Liver (tissue), 9 donors: Measurements from ENCODE around the gene LGALS14. TPM values are rescaled to one million over a fixed set of nuclear protein-coding genes. Genes with fewer than 3 reads are reported as not detected.

Source experiments
- DNase-seq: peaks from one replicate; pipeline ENCODE4 v3.0.0-alpha.2; 2017; ENCODE audit warnings: low spot score
- H3K27ac ChIP-seq, 2 donors: one replicate each; pipeline ENCODE4 v1.7.0; 2013; ENCODE audit warnings: inconsistent platforms in 2 of 2, low read length in 2 of 2, control low read depth in 1 of 2, low read depth in 1 of 2, mild to moderate bottlenecking in 1 of 2
- H3K27me3 ChIP-seq, 4 donors: one replicate each; pipeline versions ENCODE4 v1.6.1 to v1.7.0; 2013; ENCODE audit warnings: low read length in 3 of 4, inconsistent platforms in 1 of 4, mild to moderate bottlenecking in 1 of 4, moderate library complexity in 1 of 4; ENCODE audit not compliant: control insufficient read depth in 4 of 4, insufficient read depth in 4 of 4
- H3K36me3 ChIP-seq, 4 donors: one replicate each; pipeline versions ENCODE4 v1.6.1 to v1.7.0; 2013; ENCODE audit warnings: low read length in 3 of 4, mild to moderate bottlenecking in 3 of 4, low read depth in 1 of 4, moderate library complexity in 1 of 4; ENCODE audit not compliant: control insufficient read depth in 4 of 4, insufficient read depth in 3 of 4
- H3K4me1 ChIP-seq, 4 donors: one replicate each; pipeline versions ENCODE4 v1.6.1 to v1.7.0; 2013; ENCODE audit warnings: low read length in 3 of 4, mild to moderate bottlenecking in 3 of 4, moderate library complexity in 1 of 4; ENCODE audit not compliant: control insufficient read depth in 4 of 4, insufficient read depth in 4 of 4
- H3K4me3 ChIP-seq, 3 donors: one replicate each; pipeline versions ENCODE4 v1.6.1 to v1.7.0; 2013; ENCODE audit warnings: low read length in 3 of 3, control low read depth in 1 of 3, low read depth in 1 of 3, mild to moderate bottlenecking in 1 of 3
- H3K9ac ChIP-seq, 2 donors: one replicate each; pipeline ENCODE4 v1.7.0; 2013; ENCODE audit warnings: low read length in 2 of 2, mild to moderate bottlenecking in 2 of 2, moderate library complexity in 2 of 2, control low read depth in 1 of 2, low read depth in 1 of 2
- H3K9me3 ChIP-seq, 4 donors: one replicate each; pipeline versions ENCODE4 v1.6.1 to v1.7.0; 2013; ENCODE audit warnings: low read length in 3 of 4; ENCODE audit not compliant: control insufficient read depth in 4 of 4
- ATF3 ChIP-seq: IDR thresholded peaks from 2 replicates; pipeline ENCODE4 v1.6.1; 2016; ENCODE audit warnings: antibody characterized with exemption
- CTCF ChIP-seq: fragments of 150-350 bp; IDR thresholded peaks from 2 replicates; pipeline ENCODE4 v1.5.1; 2017; ENCODE audit warnings: improper control_type of control experiment, low read depth, low read length; ENCODE audit not compliant: missing input control
- EGR1 ChIP-seq, 2 donors: IDR thresholded peaks; 2 replicates each; pipeline ENCODE4 v1.6.1; 2016 to 2018; ENCODE audit warnings: antibody characterized with exemption in 2 of 2, low read depth in 2 of 2
- FOXA1 ChIP-seq: IDR thresholded peaks from 2 replicates; pipeline ENCODE4 v1.6.1; 2016; ENCODE audit warnings: antibody characterized with exemption
- FOXA2 ChIP-seq: IDR thresholded peaks from 2 replicates; pipeline ENCODE4 v1.6.1; 2016; ENCODE audit warnings: antibody characterized with exemption
- GABPA ChIP-seq, 2 donors: IDR thresholded peaks in 1 of 2; conservative IDR thresholded peaks in 1 of 2; 2 replicates each; pipeline ENCODE4 v1.6.1; 2016; ENCODE audit warnings: antibody characterized with exemption in 2 of 2, mild to moderate bottlenecking in 1 of 2, moderate library complexity in 1 of 2
- HNF4A ChIP-seq, 2 donors: conservative IDR thresholded peaks; 2 replicates each; pipeline ENCODE4 v1.6.1; 2016; ENCODE audit warnings: antibody characterized with exemption in 2 of 2, mild to moderate bottlenecking in 2 of 2
- HNF4G ChIP-seq: IDR thresholded peaks from 2 replicates; pipeline ENCODE4 v1.6.1; 2016; ENCODE audit warnings: antibody characterized with exemption
- JUND ChIP-seq, 2 donors: IDR thresholded peaks; 2 replicates each; pipeline ENCODE4 v1.6.1; 2016; ENCODE audit warnings: antibody characterized with exemption in 2 of 2
- MAX ChIP-seq: IDR thresholded peaks from 2 replicates; pipeline ENCODE4 v1.6.1; 2016; ENCODE audit warnings: antibody characterized with exemption
- NR2F2 ChIP-seq: IDR thresholded peaks from 2 replicates; pipeline ENCODE4 v1.6.1; 2016; ENCODE audit warnings: antibody characterized with exemption
- RAD21 ChIP-seq, 2 donors: IDR thresholded peaks; 2 replicates each; pipeline ENCODE4 v1.6.1; 2016; ENCODE audit warnings: antibody characterized with exemption in 2 of 2, mild to moderate bottlenecking in 2 of 2
- REST ChIP-seq: IDR thresholded peaks from 2 replicates; pipeline ENCODE4 v1.6.1; 2016; ENCODE audit warnings: antibody characterized with exemption, mild to moderate bottlenecking
- RXRA ChIP-seq, 2 donors: IDR thresholded peaks; 2 replicates each; pipeline ENCODE4 v1.6.1; 2017 to 2018; ENCODE audit warnings: antibody characterized with exemption in 2 of 2, mild to moderate bottlenecking in 1 of 2
- SP1 ChIP-seq: IDR thresholded peaks from 2 replicates; pipeline ENCODE4 v1.6.1; 2018; ENCODE audit warnings: antibody characterized with exemption, mild to moderate bottlenecking
- TAF1 ChIP-seq: conservative IDR thresholded peaks from 2 replicates; pipeline ENCODE4 v1.6.1; 2016; ENCODE audit warnings: antibody characterized with exemption, mild to moderate bottlenecking
- YY1 ChIP-seq: IDR thresholded peaks from 2 replicates; pipeline ENCODE4 v1.6.1; 2016; ENCODE audit warnings: antibody characterized with exemption, mild to moderate bottlenecking
- ZBTB33 ChIP-seq: IDR thresholded peaks from 2 replicates; pipeline ENCODE4 v1.6.1; 2016; ENCODE audit warnings: antibody characterized with exemption
- WGBS: extraction: QIAGEN DNeasy Blood & Tissue Kit; methylation state at CpG from one replicate; pipeline ENCODE4 v1.1.7; 2013; 5-methylcytosine and 5-hydroxymethylcytosine counted together
- polyA plus RNA-seq, 2 donors: library from polyadenylated mRNA; stranded (reverse) in 1 of 2; unstranded in 1 of 2; fragments of 200-250 nt in 1 of 2; fragments of >200 nt in 1 of 2; fragmentation: Nextera tagmentation in 1 of 2; extraction: Ambion mirVana in 1 of 2; gene quantifications; one replicate each; pipeline versions ENCODE4 v1.2.1 to v1.2.3, GENCODE V29; 2013 to 2015
- total RNA-seq, 2 donors: library from RNA; depleted of rRNA; stranded (reverse); fragments of >200 nt; gene quantifications; one replicate each; pipeline ENCODE4 v1.2.3, GENCODE V29; 2014
- donor health status: healthy.
- donor health status: healthy.
- donor health status: healthy.
- donor health status: healthy.
- donor health status: healthy.

The LGALS14 gene
- total and polyA plus RNA-seq, 4 donors = not detected

GRCh38 chr19:39692822-39693221 lies 11.5 kb upstream of the LGALS14 start:
- Histone ChIP-seq H3K27me3 (peaks cover 0 to 4% (median under 1%) of the 10 kb centered on the region in 4 donors), H3K4me1 (no peaks in the 10 kb centered on the region), H3K4me3 (no peak overlapping the region), H3K9ac (no peak overlapping the region), H3K27ac (no peak overlapping the region), H3K9me3 (no peaks in the 10 kb centered on the region), H3K36me3 (no peaks in the 10 kb centered on the region)
- TF ChIP-seq NR2F2 = no peak
- TF ChIP-seq EGR1 (IDR thresholded peaks at IDR 0.05; ENCODE audit: low read depth in 2 of 2) = no peak
- no peak for TF ChIP-seq SP1
- no peak for TF ChIP-seq JUND (IDR thresholded peaks at IDR 0.05)
- TF ChIP-seq RXRA (IDR thresholded peaks at IDR 0.05) = no peak
- TF ChIP-seq ATF3 = no peak
- TF ChIP-seq CTCF = no peak
- TF ChIP-seq HNF4A (conservative IDR thresholded peaks at IDR 0.05) = no peak
- TF ChIP-seq ZBTB33 = no peak
- no peak for TF ChIP-seq FOXA2
- TF ChIP-seq REST = no peak
- TF ChIP-seq FOXA1 = no peak
- TF ChIP-seq HNF4G = no peak
- no peak for TF ChIP-seq GABPA (IDR thresholded peaks at IDR 0.05 in 1 of 2, conservative IDR thresholded peaks at IDR 0.05 in 1 of 2)
- TF ChIP-seq TAF1 = no peak
- TF ChIP-seq RAD21 (IDR thresholded peaks at IDR 0.05) = no peak
- 57% methylated on average over 1 of the region's 1 CpG for whole genome bisulfite sequencing
- DNase-seq = no peak

- 40% methylated on average over 2 of the region's 2 CpGs for WGBS
- H3K27me3 ChIP-seq = peaks cover 0 to 9% (median under 1%) of the 10 kb centered on the region in 4 donors
Measured at GRCh38 chr19:39695759-39696158, 8.5 kb upstream of the LGALS14 start.

More at GRCh38 chr19:39695759-39696158, 8.5 kb upstream of the LGALS14 start:
- DNase-seq = no peak
- Histone ChIP-seq H3K27ac (no peak overlapping the region), H3K4me1 (no peaks in the 10 kb centered on the region), H3K36me3 (no peaks in the 10 kb centered on the region), H3K4me3 (no peak overlapping the region), H3K9ac (no peak overlapping the region), H3K9me3 (no peaks in the 10 kb centered on the region)
- TF ChIP-seq MAX = no peak
- no peak for TF ChIP-seq FOXA2
- no peak for TF ChIP-seq CTCF
- no peak for TF ChIP-seq YY1
- TF ChIP-seq FOXA1 = no peak
- no peak for TF ChIP-seq HNF4A (conservative IDR thresholded peaks at IDR 0.05)
- TF ChIP-seq ZBTB33 = no peak
- TF ChIP-seq HNF4G = no peak
- TF ChIP-seq GABPA (IDR thresholded peaks at IDR 0.05 in 1 of 2, conservative IDR thresholded peaks at IDR 0.05 in 1 of 2) = no peak
- no peak for TF ChIP-seq NR2F2
- no peak for TF ChIP-seq EGR1 (IDR thresholded peaks at IDR 0.05; ENCODE audit: low read depth in 2 of 2)
